ENCODE results near the gene CAMKV.
"Not testable (repeated sequence)": the region's sequence is repeated elsewhere in the genome, so short reads cannot be mapped to it uniquely, and the experiment has no call there.

CAMKV gene, protein sequence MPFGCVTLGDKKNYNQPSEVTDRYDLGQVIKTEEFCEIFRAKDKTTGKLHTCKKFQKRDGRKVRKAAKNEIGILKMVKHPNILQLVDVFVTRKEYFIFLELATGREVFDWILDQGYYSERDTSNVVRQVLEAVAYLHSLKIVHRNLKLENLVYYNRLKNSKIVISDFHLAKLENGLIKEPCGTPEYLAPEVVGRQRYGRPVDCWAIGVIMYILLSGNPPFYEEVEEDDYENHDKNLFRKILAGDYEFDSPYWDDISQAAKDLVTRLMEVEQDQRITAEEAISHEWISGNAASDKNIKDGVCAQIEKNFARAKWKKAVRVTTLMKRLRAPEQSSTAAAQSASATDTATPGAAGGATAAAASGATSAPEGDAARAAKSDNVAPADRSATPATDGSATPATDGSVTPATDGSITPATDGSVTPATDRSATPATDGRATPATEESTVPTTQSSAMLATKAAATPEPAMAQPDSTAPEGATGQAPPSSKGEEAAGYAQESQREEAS

GRCh38 chr3:49869525-49870126 lies at the start of gene CAMKV:
Gene CAMKV (minus strand): TSS chr3:49869906. CDS start chr3:49862388, 7,518 bp downstream.
- peak; percentile 42 for DNase-seq

GRCh38 chr3:49917806-49918590 lies 48.3 kb upstream of the CAMKV start:
- DNase-seq, result not testable (repeated sequence)

DNA sequence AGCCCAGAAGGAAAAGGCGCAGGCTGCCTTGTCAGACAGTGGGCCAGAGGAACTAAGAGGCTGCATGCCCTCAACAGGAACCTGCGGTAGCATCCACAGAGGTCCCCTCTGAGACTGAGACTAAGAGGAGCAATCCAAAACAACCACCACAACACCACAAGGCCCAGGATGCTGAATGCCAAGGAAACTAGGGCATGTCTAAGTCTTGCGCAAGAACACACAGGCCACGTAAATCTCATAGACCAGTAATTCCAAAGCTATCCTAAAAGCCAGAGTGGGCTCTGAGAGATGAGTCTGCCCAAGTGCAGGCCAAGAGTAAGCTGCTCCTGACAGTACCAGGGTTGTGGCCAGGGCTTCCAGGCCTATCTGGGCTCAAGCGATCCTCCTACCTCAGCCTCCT lies 47.0 kb upstream of the CAMKV start:
- no peak for DNase-seq

GRCh38 chr3:49914906-49915305 lies 45.2 kb upstream of the CAMKV start:
- DNase-seq, result no peak

GRCh38 chr3:49912881-49913281 lies 43.2 kb upstream of the CAMKV start:
- DNase-seq, result no peak

- DNase-seq, result no peak
Measured at GRCh38 chr3:49911611-49912010, 41.9 kb upstream of the CAMKV start.

DNA sequence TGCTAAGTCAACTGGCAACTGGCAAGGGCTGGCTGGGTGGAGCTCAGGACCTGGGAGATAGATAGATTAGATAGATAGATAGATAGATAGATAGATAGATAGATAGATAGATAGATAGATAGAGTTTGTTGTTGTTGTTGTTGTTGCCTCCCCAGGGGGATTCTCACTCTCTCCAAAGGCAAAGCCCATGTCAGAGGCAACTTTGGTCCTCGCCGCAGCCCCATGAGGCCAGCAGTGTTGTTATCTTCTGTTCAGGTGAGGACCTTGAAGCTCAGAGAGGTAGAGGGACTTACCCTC lies 41.4 kb upstream of the CAMKV start:
- DNase-seq, result no peak

GRCh38 chr3:49910409-49911123 lies 40.9 kb upstream of the CAMKV start:
- DNase-seq, result no peak

GRCh38 chr3:49908373-49909199 lies 38.9 kb upstream of the CAMKV start:
- DNase-seq, result no peak

DNA sequence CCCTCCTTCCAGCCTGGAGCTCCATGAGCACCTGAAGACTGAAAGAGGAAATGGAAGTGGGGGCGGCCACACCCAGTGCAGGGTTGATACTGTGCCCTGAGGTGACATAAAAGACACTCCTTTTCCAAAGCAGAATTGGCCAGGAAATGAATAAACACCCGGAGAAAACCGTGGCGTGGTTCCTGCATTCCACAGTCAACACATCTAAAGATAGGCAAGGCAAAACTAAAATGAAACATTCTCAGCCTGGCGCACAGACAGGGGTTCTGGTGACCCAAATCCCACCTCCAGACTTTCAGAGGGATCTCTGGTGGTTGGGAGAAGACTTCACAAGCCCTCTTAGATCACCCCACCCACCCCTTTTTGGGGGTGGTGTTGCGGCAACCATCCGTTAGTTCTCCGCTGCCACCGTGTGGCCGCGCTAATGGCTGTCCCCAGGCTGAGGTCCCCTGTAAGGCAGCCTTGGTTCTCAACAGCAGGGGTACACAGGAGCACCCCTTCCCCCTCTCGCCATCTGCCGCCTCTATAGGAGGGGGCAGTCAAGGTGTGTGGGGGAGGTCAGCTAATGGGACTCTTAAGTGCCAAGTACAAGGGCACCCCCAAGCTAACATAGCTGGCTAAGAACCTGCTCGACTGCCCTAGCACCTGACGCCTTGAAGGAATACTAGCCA lies 36.5 kb upstream of the CAMKV start:
- peak; percentile 42 for DNase-seq

GRCh38 chr3:49904448-49904847 lies 34.7 kb upstream of the CAMKV start:
- not testable (repeated sequence) for DNase-seq

GRCh38 chr3:49903451-49904424 lies 34.0 kb upstream of the CAMKV start, which contains the start of gene MST1R:
Gene MST1R (minus strand): TSS chr3:49903873. CDS start chr3:49903609, 264 bp downstream.
- peak; percentile 86 for DNase-seq

DNA sequence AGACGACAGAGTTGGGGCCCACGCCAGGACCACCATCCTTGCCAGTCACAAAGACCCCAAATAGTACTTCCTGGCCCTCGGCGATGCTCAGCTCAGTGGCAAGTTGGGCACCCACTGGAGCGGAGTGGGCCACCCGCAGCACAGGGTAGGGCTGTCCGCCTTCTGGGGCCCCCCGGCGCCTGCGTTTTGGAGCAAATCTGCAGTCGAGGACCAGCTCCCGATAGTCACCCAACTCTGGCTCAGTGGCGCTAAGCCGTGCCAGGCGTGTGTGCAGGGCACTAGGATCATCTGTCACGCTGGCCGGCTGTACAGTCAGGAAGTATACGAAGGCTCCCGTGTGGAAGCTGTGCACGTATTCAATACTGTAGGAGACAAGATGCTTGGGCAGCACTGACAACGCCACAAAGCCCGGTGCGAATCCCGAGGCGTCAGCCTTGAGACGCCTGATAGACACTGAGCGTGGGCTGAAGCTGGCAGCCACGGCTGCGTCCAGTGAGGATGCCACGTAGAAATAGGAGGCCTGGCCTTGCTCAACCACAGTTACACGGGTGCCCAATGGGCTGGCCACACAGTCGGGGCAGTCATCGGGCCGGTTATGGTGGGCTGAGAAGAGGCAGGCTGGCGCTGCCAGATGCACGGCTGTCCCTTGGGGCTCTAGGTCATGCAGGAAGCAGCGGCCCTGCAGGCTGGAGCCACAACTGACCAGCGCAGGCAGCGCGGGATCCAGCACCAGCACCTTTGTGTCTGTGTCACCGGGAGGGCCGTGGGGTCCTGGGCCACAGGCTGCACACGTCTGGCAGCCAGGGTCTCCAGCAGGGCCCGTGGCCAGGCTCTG lies 33.0 kb upstream of the CAMKV start:
- DNase-seq, result no peak

- no peak for DNase-seq
Measured at GRCh38 chr3:49901366-49902339, 31.9 kb upstream of the CAMKV start.

DNA sequence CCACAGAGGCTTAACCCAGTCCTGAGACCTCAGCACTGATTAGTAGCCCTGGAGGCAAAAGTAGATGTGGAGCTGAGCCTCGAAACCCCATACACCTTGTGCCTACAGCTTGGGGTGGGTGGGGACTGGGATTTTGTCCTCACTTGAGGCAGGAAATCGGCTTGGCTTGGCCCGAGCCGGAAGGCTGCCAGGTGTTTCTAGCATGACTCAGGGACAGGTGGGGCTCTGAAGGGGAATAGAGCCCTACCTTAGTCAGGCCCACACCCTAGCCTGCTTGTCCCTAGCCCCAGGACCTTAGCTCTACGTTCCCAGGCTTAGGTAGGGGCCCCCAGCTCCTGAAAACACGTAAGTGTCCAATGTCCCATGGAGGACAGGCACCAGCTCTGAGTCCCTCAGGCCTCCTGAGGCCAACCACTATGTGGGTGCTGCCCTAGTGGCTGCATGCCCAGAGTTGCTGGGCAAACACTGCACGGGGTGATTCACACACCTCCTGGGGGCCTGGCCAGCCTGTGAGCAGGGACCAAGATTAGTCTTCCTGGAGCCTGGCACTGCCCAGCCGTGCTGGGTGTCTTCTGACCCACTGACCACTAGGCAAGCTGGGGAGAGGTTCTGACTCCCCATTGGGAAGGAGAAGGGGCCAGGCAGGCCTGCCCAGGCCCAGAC lies 30.9 kb upstream of the CAMKV start:
- no peak for DNase-seq

DNA sequence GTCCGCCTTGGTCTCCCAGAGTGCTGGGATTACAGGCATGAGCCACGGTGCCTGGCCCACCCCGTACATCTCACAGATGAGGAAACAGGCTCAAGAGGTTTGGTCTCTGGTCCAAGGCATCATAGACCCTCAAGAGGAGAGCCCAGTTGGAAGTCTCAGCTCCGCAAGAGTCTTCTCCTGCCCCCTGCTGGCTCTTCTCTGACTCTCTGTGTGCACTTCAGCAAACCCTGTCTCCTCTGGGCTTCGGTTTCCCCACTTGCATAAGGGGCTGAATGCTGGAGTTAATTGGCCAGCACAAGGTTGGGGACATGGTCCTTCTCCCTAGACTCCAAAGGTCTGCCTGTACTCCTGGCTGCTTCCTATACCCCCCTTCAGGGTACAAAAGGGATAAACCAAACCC lies 30.1 kb upstream of the CAMKV start:
- DNase-seq, result peak; percentile 15

- no peak for DNase-seq
Measured at GRCh38 chr3:49898991-49899390, 29.3 kb upstream of the CAMKV start.
